HCT116 (cell line): ENCODE data around the gene SEMA5B. TPM values are rescaled to one million over a fixed set of nuclear protein-coding genes. Genes with fewer than 3 reads are reported as not detected.

Experiments
- ATAC-seq: fragments of 200-7000 bp; cut with Tn5 transposase; 2 replicates; pipeline ENCODE4 v1.9.1; 2020; ENCODE audit warnings: mild to moderate bottlenecking, moderate library complexity
- BruUV-seq: library from RNA; stranded (reverse); fragments of 400-500 nt; replicated peaks from 2 replicates; lab custom pipeline; 2021; lab: Mats Ljungman, UMichigan
- CTCF ChIA-PET: fragments of 300-600 bp; sonication (Branson Sonifier 250); formaldehyde crosslinking; loops from one replicate; lab custom pipeline; 2021; ENCODE audit warnings: antibody characterized with exemption; lab: Charles Lee
- POLR2A ChIA-PET: fragments of 300-600, 350-600 bp; sonication (Branson Sonifier 250); formaldehyde crosslinking; loops from one replicate; lab custom pipeline; 2021; ENCODE audit warnings: antibody characterized with exemption; lab: Charles Lee
- RAD21 ChIA-PET, 2 experiments: fragments of 300-600 bp; sonication (Branson Sonifier 250); formaldehyde crosslinking; loops; one replicate each; lab custom pipeline; 2023; ENCODE audit warnings: low total read pairs in 2 of 2; ENCODE audit not compliant: uncharacterized antibody in 2 of 2, unreplicated experiment in 2 of 2, low non-redundant PET in 1 of 2; lab: Charles Lee
- DNase-seq: peaks from one replicate; pipeline ENCODE4 v3.0.0-alpha.2; 2010; ENCODE audit warnings: low read depth, low spot score
- H2AFZ ChIP-seq: fragments of 200-600 bp; shearing (Covaris generic), sonication (generic); 2 replicates; pipeline ENCODE4 v1.6.1; 2017; ENCODE audit warnings: low read depth, mixed run types, mixed read lengths, antibody characterized with exemption, low read length; ENCODE audit not compliant: poor library complexity, severe bottlenecking
- H3K27ac ChIP-seq: 2 replicates; pipeline ENCODE4 v1.5.1; 2012; ENCODE audit warnings: low read depth, low read length
- H3K27me3 ChIP-seq: fragments of 200-600 bp; sonication (generic); 2 replicates; pipeline ENCODE4 v1.6.1; 2016; ENCODE audit warnings: mixed run types, low read length, mixed read lengths; ENCODE audit not compliant: insufficient read depth
- H3K36me3 ChIP-seq, 2 experiments: fragments of 200-500 bp in 1 of 2; fragments of 200-600 bp in 1 of 2; sonication (Bioruptor generic) in 1 of 2; sonication (generic) in 1 of 2; 2 replicates each; pipeline versions ENCODE4 v1.5.1 to v1.6.1; 2014 to 2016; ENCODE audit warnings: low read length in 2 of 2, inconsistent platforms in 1 of 2, mixed read lengths in 1 of 2, mixed run types in 1 of 2; ENCODE audit not compliant: insufficient read depth in 2 of 2, control insufficient read depth in 1 of 2
- H3K4me1 ChIP-seq, 2 experiments: fragments of 200-600 bp in 1 of 2; sonication (generic) in 1 of 2; 2 replicates each; pipeline versions ENCODE4 v1.5.1 to v1.6.1; 2012 to 2017; ENCODE audit warnings: low read length in 2 of 2, inconsistent platforms in 1 of 2, mild to moderate bottlenecking in 1 of 2, mixed read lengths in 1 of 2, mixed run types in 1 of 2, moderate library complexity in 1 of 2; ENCODE audit not compliant: insufficient read depth in 2 of 2, control insufficient read depth in 1 of 2
- H3K4me2 ChIP-seq: fragments of 200-600 bp; sonication (generic); 2 replicates; pipeline ENCODE4 v1.6.1; 2017; ENCODE audit warnings: mixed run types, low read length, mixed read lengths
- H3K4me3 ChIP-seq, 2 experiments: fragments of 200-600 bp in 1 of 2; sonication (generic) in 1 of 2; replicated peaks in 1 of 2; 2 replicates each; pipeline ENCODE4 v1.5.1; 2011 to 2016; ENCODE audit warnings: low read length in 2 of 2, control low read depth in 1 of 2, low read depth in 1 of 2, mild to moderate bottlenecking in 1 of 2, mixed read lengths in 1 of 2, mixed run types in 1 of 2
- H3K79me2 ChIP-seq: fragments of 200-600 bp; sonication (generic); 2 replicates; pipeline ENCODE4 v1.6.1; 2017; ENCODE audit warnings: mild to moderate bottlenecking, mixed run types, low read length, moderate library complexity, mixed read lengths; ENCODE audit not compliant: insufficient read depth
- H3K9ac ChIP-seq: fragments of 200-600 bp; sonication (generic); 2 replicates; pipeline ENCODE4 v1.6.1; 2016; ENCODE audit warnings: low read length, mixed read lengths
- H3K9me2 ChIP-seq: fragments of 200-600 bp; sonication (generic), shearing (Covaris generic); 2 replicates; pipeline ENCODE4 v1.6.1; 2017; ENCODE audit warnings: mixed run types, mild to moderate bottlenecking, moderate library complexity; ENCODE audit not compliant: insufficient read depth
- H3K9me3 ChIP-seq, 2 experiments: fragments of 200-500 bp in 1 of 2; fragments of 200-600 bp in 1 of 2; sonication (Bioruptor generic) in 1 of 2; sonication (generic) in 1 of 2; 2 replicates each; pipeline ENCODE4 v1.6.1; 2014 to 2017; ENCODE audit warnings: low read length in 2 of 2, mixed read lengths in 2 of 2, inconsistent platforms in 1 of 2, low read depth in 1 of 2, mild to moderate bottlenecking in 1 of 2, mixed run types in 1 of 2, moderate library complexity in 1 of 2; ENCODE audit not compliant: control insufficient read depth in 1 of 2, insufficient read depth in 1 of 2
- H4K20me1 ChIP-seq: fragments of 200-600 bp; sonication (generic), shearing (Covaris generic); 2 replicates; pipeline ENCODE4 v1.6.1; 2017; ENCODE audit warnings: mixed run types, mild to moderate bottlenecking, moderate library complexity; ENCODE audit not compliant: insufficient read depth
- ATF3 ChIP-seq: IDR thresholded peaks from 2 replicates; pipeline ENCODE4 v1.6.1; 2012
- CBX3 ChIP-seq: IDR thresholded peaks from 2 replicates; pipeline ENCODE4 v1.6.1; 2012; ENCODE audit warnings: low read depth
- EGR1 ChIP-seq: IDR thresholded peaks from 2 replicates; pipeline ENCODE4 v1.6.1; 2012; ENCODE audit warnings: low read depth
- ELF1 ChIP-seq: IDR thresholded peaks from 2 replicates; pipeline ENCODE4 v1.6.1; 2012; ENCODE audit warnings: low read depth, borderline replicate concordance
- EZH2phosphoT487 ChIP-seq: fragments of 200-600 bp; IDR thresholded peaks from 2 replicates; pipeline ENCODE4 v1.6.1; 2018; ENCODE audit warnings: antibody characterized with exemption, borderline replicate concordance
- FOSL1 ChIP-seq: IDR thresholded peaks from 2 replicates; pipeline ENCODE4 v1.6.1; 2012; ENCODE audit warnings: low read depth
- JUND ChIP-seq: IDR thresholded peaks from 2 replicates; pipeline ENCODE4 v1.6.1; 2012
- POLR2AphosphoS5 ChIP-seq: IDR thresholded peaks from 2 replicates; pipeline ENCODE4 v1.6.1; 2011; ENCODE audit warnings: mild to moderate bottlenecking, low read depth, low read length, moderate library complexity
- RAD21 ChIP-seq: IDR thresholded peaks from 2 replicates; pipeline ENCODE4 v1.6.1; 2012; ENCODE audit warnings: low read depth, mild to moderate bottlenecking
- SP1 ChIP-seq: IDR thresholded peaks from 2 replicates; pipeline ENCODE4 v1.6.1; 2012; ENCODE audit warnings: low read depth
- SRF ChIP-seq: IDR thresholded peaks from 2 replicates; pipeline ENCODE4 v1.6.1; 2012; ENCODE audit warnings: low read depth
- TCF7L2 ChIP-seq: IDR thresholded peaks from 2 replicates; pipeline ENCODE4 v1.7.0; 2011; ENCODE audit warnings: borderline replicate concordance, inconsistent platforms; ENCODE audit not compliant: insufficient read depth, insufficient read length; ENCODE audit errors: extremely low read depth
- YY1 ChIP-seq: IDR thresholded peaks from 2 replicates; pipeline ENCODE4 v1.6.1; 2011; ENCODE audit warnings: low read length, low read depth, moderate library complexity, mild to moderate bottlenecking; ENCODE audit not compliant: insufficient replicate concordance; ENCODE audit errors: extremely low read depth
- ZFX ChIP-seq: fragments of 450-650 bp; IDR thresholded peaks from 2 replicates; pipeline ENCODE4 v1.6.1; 2017
- ZNF274 ChIP-seq: fragments of 200-500 bp; sonication (Bioruptor generic); IDR thresholded peaks from 2 replicates; pipeline ENCODE4 v1.6.1; 2014; ENCODE audit warnings: mild to moderate bottlenecking, low read depth, low read length, inconsistent platforms
- intact Hi-C: fragments of 100-400 bp; cut with micrococcal nuclease; formaldehyde crosslinking; loops from 2 replicates; pipeline ENCODE4 v1.10.0; 2022
- total RNA-seq: library from RNA; stranded (reverse); gene quantifications from one replicate; pipeline ENCODE4 v1.2.1, GENCODE V29; 2021; ENCODE audit not compliant: unreplicated experiment
- TF ChIP-seq, protein P1 (sequence below), 3 experiments: fragments of 200-600 bp in 1 of 3; sonication (generic) in 1 of 3; IDR thresholded peaks in 2 of 3; conservative IDR thresholded peaks in 1 of 3; 2 replicates each; pipeline ENCODE4 v1.5.1; 2012 to 2017; ENCODE audit warnings: low read depth in 2 of 3, low read length in 2 of 3, antibody characterized with exemption in 1 of 3, borderline replicate concordance in 1 of 3, control low read depth in 1 of 3, mild to moderate bottlenecking in 1 of 3, mixed read lengths in 1 of 3, mixed run types in 1 of 3, moderate library complexity in 1 of 3; ENCODE audit not compliant: insufficient read depth in 1 of 3

Gene SEMA5B
- total RNA-seq, 1 experiment from 2014 or later, result 0.15 TPM

DNA sequence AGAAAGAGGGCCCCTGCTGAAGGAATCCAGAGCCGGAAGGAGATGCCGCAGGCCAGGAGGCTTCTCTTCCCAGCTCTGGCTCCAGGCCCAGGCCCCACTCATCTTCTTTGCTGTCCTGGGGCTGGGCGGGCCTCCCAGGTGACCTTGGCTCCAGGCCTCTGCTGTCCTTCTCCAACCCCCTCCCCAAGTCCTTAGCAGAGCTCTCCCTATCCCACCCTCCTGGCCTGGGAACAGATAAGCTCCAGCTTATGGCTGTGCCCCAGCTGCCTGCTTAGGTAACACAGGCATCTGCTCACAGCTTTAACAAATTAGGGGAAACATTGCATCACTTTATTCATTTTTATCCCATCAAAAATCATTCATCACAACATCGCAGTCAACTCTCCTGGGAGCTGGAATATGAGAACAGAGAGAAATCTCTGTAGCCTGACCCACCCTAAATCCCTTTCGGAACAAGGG lies 86.9 kb downstream of the SEMA5B start:
- no peak for DNase-seq
- intact Hi-C loops, result no loop called here
- no TSS peak for BruUV-seq

More for the DNA sequence above, 86.9 kb downstream of the SEMA5B start:
- no peak for ATAC-seq
- no peak overlapping the region for H3K4me3 ChIP-seq
- H3K4me2 ChIP-seq, result no peak overlapping the region
- H3K27ac ChIP-seq, result no peak overlapping the region
- CTCF ChIA-PET, result interaction anchor here (1.4 kb wide), 1 partner anchor 88 kb away, joined by 5 read pairs; the partner anchor contains the start of gene SEMA5B
- H3K36me3 ChIP-seq, result no peaks in the 10 kb centered on the region
- no peaks in the 10 kb centered on the region for H3K27me3 ChIP-seq
- RAD21 ChIA-PET, result interaction anchor here in 1 of 2 experiments (0.6 kb wide), 1 partner anchor 319 kb away, joined by 3 read pairs; no protein-coding TSS in a partner anchor
- no peaks in the 10 kb centered on the region for H3K4me1 ChIP-seq
- TF ChIP-seq ATF3 (no peak), ZFX (no peak), YY1 (no peak), ZNF274 (no peak), ELF1 (no peak), EZH2phosphoT487 (no peak), POLR2AphosphoS5 (no peak), SRF (no peak), TCF7L2 (no peak), CBX3 (no peak), JUND (no peak), FOSL1 (no peak), EGR1 (no peak), RAD21 (no peak), SP1 (no peak)
- TF ChIP-seq, protein P1, sequence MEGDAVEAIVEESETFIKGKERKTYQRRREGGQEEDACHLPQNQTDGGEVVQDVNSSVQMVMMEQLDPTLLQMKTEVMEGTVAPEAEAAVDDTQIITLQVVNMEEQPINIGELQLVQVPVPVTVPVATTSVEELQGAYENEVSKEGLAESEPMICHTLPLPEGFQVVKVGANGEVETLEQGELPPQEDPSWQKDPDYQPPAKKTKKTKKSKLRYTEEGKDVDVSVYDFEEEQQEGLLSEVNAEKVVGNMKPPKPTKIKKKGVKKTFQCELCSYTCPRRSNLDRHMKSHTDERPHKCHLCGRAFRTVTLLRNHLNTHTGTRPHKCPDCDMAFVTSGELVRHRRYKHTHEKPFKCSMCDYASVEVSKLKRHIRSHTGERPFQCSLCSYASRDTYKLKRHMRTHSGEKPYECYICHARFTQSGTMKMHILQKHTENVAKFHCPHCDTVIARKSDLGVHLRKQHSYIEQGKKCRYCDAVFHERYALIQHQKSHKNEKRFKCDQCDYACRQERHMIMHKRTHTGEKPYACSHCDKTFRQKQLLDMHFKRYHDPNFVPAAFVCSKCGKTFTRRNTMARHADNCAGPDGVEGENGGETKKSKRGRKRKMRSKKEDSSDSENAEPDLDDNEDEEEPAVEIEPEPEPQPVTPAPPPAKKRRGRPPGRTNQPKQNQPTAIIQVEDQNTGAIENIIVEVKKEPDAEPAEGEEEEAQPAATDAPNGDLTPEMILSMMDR (IDR thresholded peaks at IDR 0.05 in 2 of 3, conservative IDR thresholded peaks at IDR 0.05 in 1 of 3; ENCODE audit: borderline replicate concordance in 1 of 3, insufficient read depth in 1 of 3, low read depth in 2 of 3, low read length in 2 of 3), result no peak
- POLR2A ChIA-PET, result no interaction called here
- no peak overlapping the region for H3K9ac ChIP-seq
- H3K9me2 ChIP-seq, result no peaks in the 10 kb centered on the region
- no peak overlapping the region for H2AFZ ChIP-seq
- H4K20me1 ChIP-seq, result no peaks in the 10 kb centered on the region
- no peaks in the 10 kb centered on the region for H3K9me3 ChIP-seq
- H3K79me2 ChIP-seq, result no peaks in the 10 kb centered on the region
